Activated CD8-positive, alpha-beta memory T cell treated with anti-CD3 and anti-CD28 coated beads for 36 hours (primary cell): ENCODE measurements around the gene RSPH9. TPM values are rescaled to one million over a fixed set of nuclear protein-coding genes. Genes with fewer than 3 reads are reported as not detected.

Experiments used
- CTCF ChIA-PET: fragments of 350-600 bp; sonication (Branson Sonifier 250); formaldehyde crosslinking; loops from one replicate; lab custom pipeline; 2021; ENCODE audit warnings: antibody characterized with exemption; lab: Charles Lee
- POLR2A ChIA-PET: fragments of 350-600 bp; sonication (Branson Sonifier 250); formaldehyde crosslinking; loops from one replicate; lab custom pipeline; 2021; ENCODE audit warnings: antibody characterized with exemption; lab: Charles Lee
- total RNA-seq, 2 experiments: library from RNA; stranded (reverse); gene quantifications; one replicate each; pipeline ENCODE4 v1.2.3, GENCODE V29; 2021

Gene RSPH9
- total RNA-seq, 2 experiments from 2014 or later, result not detected

- CTCF ChIA-PET, result no interaction called here
Measured at GRCh38 chr6:43698584-43699349, 53.9 kb downstream of the RSPH9 start.

GRCh38 chr6:43699564-43700186 is 54.8 kb downstream of the RSPH9 start:
- CTCF ChIA-PET, result no interaction called here

More at GRCh38 chr6:43698584-43699349, 53.9 kb downstream of the RSPH9 start:
- POLR2A ChIA-PET, result interaction anchor here (0.6 kb wide), 1 partner anchor 9 kb away, joined by 3 read pairs; no protein-coding TSS in a partner anchor

GRCh38 chr6:43700939-43701560 is 56.2 kb downstream of the RSPH9 start:
- ChIA-PET POLR2A (interaction anchor here (0.6 kb wide), 1 partner anchor 108 kb away, joined by 4 read pairs; no protein-coding TSS in a partner anchor), CTCF (interaction anchor here (0.7 kb wide), 1 partner anchor 603 kb away, joined by 3 read pairs; no protein-coding TSS in a partner anchor)

More at GRCh38 chr6:43699564-43700186, 54.8 kb downstream of the RSPH9 start:
- POLR2A ChIA-PET, result no interaction called here

GRCh38 chr6:43702171-43702533 is 57.3 kb downstream of the RSPH9 start:
- CTCF ChIA-PET, result interaction anchor here (0.8 kb wide), 1 partner anchor 19 kb away, joined by 4 read pairs; no protein-coding TSS in a partner anchor
- POLR2A ChIA-PET, result no interaction called here

GRCh38 chr6:43702534-43703440 is 58.0 kb downstream of the RSPH9 start:
- ChIA-PET POLR2A (no interaction called here), CTCF (no interaction called here)

- ChIA-PET CTCF (no interaction called here), POLR2A (no interaction called here)
Measured at GRCh38 chr6:43703512-43704429, 58.9 kb downstream of the RSPH9 start.

GRCh38 chr6:43705996-43706395 is 61.2 kb downstream of the RSPH9 start:
- ChIA-PET CTCF (no interaction called here), POLR2A (interaction anchor here (0.6 kb wide), 1 partner anchor 536 kb away, joined by 7 read pairs; no protein-coding TSS in a partner anchor)

GRCh38 chr6:43706788-43707187 is 62.0 kb downstream of the RSPH9 start:
- CTCF ChIA-PET, result no interaction called here
- POLR2A ChIA-PET, result no interaction called here

GRCh38 chr6:43707269-43707668 is 62.4 kb downstream of the RSPH9 start:
- ChIA-PET CTCF (no interaction called here), POLR2A (no interaction called here)

- ChIA-PET CTCF (no interaction called here), POLR2A (no interaction called here)
Measured at GRCh38 chr6:43707767-43708166, 62.9 kb downstream of the RSPH9 start.

GRCh38 chr6:43708860-43709653 is 64.2 kb downstream of the RSPH9 start:
- CTCF ChIA-PET, result interaction anchor here (0.8 to 1.3 kb wide), 5 partner anchors 39 to 370 kb away, joined by 3 to 6 read pairs (median 4); partner anchors contain the start of gene VEGFA

GRCh38 chr6:43709654-43710303 is 64.9 kb downstream of the RSPH9 start:
- CTCF ChIA-PET, result interaction anchor here (0.8 to 1.3 kb wide), 5 partner anchors 40 to 369 kb away, joined by 3 to 6 read pairs (median 4); partner anchors contain the start of gene VEGFA
- POLR2A ChIA-PET, result interaction anchor here (0.6 kb wide), 1 partner anchor 511 kb away, joined by 4 read pairs; no protein-coding TSS in a partner anchor

More at GRCh38 chr6:43708860-43709653, 64.2 kb downstream of the RSPH9 start:
- POLR2A ChIA-PET, result interaction anchor here (0.6 kb wide), 1 partner anchor 512 kb away, joined by 4 read pairs; no protein-coding TSS in a partner anchor

- POLR2A ChIA-PET, result no interaction called here
- CTCF ChIA-PET, result interaction anchor here (1.0 kb wide), 1 partner anchor 41 kb away, joined by 6 read pairs; no protein-coding TSS in a partner anchor
Measured at GRCh38 chr6:43710576-43710975, 65.7 kb downstream of the RSPH9 start.

- CTCF ChIA-PET, result interaction anchor here (1.0 to 1.4 kb wide), 2 partner anchors 45 to 57 kb away, joined by 3 to 4 read pairs; partner anchors contain the start of gene VEGFA
- POLR2A ChIA-PET, result no interaction called here
Measured at GRCh38 chr6:43712579-43712978, 67.7 kb downstream of the RSPH9 start.

GRCh38 chr6:43713643-43714310 is 68.9 kb downstream of the RSPH9 start:
- ChIA-PET CTCF (no interaction called here), POLR2A (interaction anchor here (0.6 kb wide), 1 partner anchor 48 kb away, joined by 4 read pairs; no protein-coding TSS in a partner anchor)
